DMS114 treated with DMSO at 0.1 percent for 48 hours (cell line): ENCODE results near the gene CAMSAP1.

Source experiments
- DNase-seq: peaks from one replicate; lab custom pipeline; 2025; ENCODE audit not compliant: unreplicated experiment; lab: John Stamatoyannopoulos, UW

CAMSAP1 gene

DNA sequence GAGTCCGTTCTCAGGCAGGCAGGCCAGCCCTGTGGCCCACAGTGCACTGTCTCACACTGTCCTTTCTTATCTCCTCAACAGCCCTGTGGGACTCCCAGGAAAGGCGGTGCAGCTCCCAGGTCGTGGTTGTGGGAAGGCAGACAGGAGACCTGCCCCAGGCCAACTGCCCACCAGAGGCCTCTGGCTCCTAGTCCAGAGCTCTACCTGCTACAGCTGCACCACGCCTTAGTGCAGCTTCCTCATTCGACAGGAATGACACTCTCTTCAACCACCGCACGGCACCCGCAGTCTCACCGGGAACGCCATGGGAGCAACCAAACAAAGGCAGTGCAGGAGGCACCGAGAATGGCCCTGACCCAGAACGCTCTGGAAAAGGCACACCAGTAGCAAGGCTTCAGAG lies 25.3 kb downstream of the CAMSAP1 start:
- DNase-seq = no peak

GRCh38 chr9:135880438-135880837 lies 26.9 kb downstream of the CAMSAP1 start:
- no peak for DNase-seq

DNA sequence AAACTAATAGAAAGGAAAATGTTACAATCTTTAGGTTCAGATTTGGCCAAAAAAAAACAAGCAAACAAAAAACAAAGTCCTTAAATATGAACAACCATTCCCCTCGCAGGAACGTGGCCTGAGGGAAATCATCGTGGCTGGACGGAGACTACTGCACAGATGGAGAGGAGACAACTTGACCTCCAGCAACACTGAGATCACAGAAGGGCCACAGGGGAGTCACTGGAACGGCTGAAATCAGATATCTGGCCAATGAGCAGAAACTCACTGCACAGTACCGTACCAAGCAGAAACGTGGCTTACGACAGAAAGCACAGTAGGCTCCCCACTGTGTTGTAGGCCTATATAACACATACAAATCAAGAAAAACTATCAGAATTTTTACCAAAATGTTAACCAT lies 27.7 kb downstream of the CAMSAP1 start:
- DNase-seq = no peak

GRCh38 chr9:135879237-135879601 lies 28.1 kb downstream of the CAMSAP1 start:
- DNase-seq = no peak

- no peak for DNase-seq
These were observed 28.7 kb downstream of the CAMSAP1 start for GRCh38 chr9:135878528-135879236.

DNA sequence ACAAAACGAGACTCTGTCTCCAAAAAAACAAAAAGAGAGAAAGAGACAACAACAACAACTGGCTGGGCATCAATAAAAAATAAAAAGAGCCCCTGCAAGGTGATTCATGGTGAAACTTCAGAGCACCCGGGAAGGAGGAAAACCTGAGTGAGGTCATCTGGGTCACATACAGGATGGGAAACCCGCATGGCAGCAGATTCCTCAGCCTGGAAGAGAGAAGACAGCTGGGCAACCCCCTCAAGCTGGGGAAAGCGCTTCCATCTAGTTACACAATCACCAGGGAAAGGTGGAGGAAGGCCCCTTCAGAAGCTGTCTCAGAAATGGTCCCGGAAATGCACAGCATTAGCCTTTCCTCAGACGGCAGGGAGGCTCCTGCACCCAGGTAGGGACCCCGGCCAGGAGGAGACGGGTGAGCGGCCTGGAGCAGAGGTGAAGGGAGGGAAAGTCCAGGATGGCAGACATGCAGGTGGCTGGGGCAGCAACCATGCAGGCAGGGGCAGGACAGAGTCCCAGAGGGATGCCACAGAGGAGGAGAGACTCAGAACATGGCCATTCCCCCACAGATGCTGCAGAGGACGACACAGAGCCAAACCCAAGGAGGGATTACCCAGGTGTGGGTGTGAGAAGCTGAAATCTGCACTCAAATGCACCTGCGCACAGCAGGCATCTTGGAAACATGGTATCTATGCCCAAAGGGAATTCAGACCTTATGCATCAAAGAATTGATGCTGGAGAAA lies 29.4 kb downstream of the CAMSAP1 start:
- DNase-seq = no peak

DNA sequence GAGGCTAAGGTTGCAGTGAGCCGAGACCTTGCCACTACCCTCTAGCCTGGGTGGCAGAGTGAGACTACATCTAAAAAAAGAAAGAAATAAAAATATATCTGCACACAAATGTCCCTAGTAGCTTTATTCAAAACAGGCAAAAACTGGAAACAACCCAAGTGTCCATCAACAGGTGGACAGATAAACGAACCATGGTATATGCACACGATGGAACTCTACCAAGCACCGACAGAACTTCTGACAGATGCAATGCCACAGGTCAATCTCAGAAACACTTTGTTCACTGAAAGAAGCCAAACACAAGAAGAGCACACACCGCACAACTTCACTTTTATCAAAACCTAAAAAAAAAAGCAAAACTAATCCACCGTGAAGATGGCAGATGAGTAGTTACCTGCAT lies 30.4 kb downstream of the CAMSAP1 start:
- no peak for DNase-seq

DNA sequence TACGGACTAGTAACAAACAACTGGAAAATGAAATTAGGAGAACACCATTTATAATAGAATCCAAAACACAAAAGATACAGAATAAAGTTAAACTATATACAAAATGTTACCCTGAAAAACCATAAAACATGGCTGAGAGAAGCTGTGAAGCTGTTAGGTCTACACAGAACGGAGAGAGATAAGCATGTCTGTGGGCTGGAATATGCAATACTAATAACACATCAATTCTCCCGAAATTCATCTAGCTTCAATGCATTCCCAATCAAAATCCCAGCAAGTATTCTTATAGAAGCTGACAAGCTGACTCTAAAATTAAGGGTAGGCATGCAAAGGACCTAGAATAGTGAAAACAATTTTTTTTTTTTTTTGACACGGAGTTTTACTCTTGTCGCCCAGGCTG lies 32.5 kb downstream of the CAMSAP1 start:
- no peak for DNase-seq

DNA sequence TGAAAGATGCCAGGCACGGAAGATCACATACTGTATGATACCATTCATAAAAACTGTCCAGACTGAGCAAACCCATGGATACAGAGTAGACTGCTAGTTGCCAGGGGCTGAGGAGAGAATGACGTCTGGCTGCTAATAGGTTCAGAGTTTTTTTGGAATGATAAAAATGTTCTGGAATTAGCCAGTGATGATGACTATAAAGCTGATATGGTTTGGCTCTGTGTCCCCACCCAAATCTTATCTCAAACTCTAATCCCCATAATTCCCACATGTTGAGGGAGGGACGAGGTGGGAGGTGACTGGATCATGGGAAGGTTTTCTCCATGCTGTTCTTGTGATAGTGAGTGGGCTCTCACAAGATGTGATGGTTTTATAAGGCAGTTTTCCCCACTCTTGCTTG lies 37.4 kb downstream of the CAMSAP1 start:
- no peak for DNase-seq

- DNase-seq = no peak
These were observed 41.8 kb downstream of the CAMSAP1 start for GRCh38 chr9:135865531-135865930.

GRCh38 chr9:135864447-135865049 lies 42.8 kb downstream of the CAMSAP1 start:
- DNase-seq = peak; percentile 23

DNA sequence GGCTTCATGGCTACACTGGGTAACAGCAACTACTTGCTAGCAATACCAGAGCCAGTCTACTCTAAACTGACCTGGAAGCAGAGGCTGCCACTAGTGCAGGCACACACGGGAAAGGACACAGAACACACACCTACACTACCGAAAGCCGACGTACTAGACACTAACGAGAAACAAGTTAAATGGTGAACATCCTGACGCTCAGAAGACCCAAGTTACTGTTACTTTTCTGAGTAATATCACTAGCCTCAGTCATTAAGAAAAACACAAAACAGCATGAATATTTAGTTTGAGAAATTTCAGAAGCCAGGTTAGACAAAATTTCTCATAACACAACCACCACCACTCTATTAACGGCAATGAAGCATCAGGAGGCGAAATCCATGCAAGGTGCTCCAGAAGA lies 44.5 kb downstream of the CAMSAP1 start:
- DNase-seq = no peak

- DNase-seq = no peak
These were observed 48.7 kb downstream of the CAMSAP1 start for GRCh38 chr9:135858491-135859185.

- DNase-seq = no peak
These were observed 49.5 kb downstream of the CAMSAP1 start for GRCh38 chr9:135857843-135858242.

DNA sequence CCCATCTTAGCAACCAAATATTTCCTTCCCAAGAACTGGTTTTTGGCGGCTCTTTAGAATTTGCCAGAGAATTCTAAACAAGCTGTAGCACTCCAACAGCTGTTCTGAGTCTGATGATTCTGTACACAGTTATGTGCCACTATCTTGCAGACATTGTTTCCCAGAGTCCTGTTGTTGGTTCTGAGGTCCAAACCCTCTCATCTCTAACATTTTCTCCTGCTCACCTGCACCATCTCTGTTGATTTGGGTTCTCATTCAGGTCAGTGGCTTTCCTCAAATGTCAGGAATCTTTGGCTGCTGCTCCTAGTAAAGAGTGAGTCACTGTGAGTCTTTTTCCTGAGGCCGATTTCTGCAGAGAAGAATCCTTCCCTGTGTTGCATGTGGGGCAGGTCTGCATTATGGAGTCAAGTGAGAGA lies 50.0 kb downstream of the CAMSAP1 start:
- DNase-seq = no peak

DNA sequence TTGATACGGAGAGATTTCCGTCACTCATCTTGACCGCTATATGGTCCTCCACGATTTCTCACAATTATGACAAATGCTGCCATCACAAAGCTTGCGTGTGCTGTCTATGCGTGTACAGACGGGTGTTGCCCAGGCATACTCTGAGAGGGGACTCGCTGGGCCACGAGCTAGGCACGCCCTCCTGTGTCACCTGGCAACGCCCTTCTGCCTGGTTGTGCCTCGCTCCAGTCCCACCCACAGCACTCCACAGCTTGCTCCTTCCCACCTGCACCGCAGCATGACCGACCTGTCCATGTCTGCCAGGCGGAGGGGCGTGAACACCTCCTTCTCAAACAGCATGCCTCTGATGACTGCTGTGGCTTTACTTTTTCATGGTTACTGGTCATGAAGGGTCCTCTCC lies 55.6 kb downstream of the CAMSAP1 start:
- no peak for DNase-seq

DNA sequence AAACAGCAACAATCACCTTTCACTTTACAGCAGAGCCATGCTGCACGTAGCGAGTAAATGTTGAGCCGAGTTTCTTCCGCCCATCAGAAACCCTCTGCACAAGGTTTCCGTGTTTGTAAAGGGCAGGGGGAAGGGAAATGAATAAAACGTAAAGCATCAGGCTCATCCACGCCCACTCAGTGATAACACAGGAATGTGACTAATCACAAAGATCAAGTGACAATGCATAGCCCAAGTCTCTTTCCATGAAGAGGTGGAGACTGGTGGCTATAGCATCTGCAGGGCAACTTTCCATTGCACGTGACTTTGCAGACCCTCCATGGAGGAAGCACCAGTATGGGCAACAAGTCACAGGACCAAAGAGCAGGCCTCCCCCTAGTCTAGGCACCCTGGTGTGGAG lies 56.6 kb downstream of the CAMSAP1 start:
- no peak for DNase-seq

DNA sequence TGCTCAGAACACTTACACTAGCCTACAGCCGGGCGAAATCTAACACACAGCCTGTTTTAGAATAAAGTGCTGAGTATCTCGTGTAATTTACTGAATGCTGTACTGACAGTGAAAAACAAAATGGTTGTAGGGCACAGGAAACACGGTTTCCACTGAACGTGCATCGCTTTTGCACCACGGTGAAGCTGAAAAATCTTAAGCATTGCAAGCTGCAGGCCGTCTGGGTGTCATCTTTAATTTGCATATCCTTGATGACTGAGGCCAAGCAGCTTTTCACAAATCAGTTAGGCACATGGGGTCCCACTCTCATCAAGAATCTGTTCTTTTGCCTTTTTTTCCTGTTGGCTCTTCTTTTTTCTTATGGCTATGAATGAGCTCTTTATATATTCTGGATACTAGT lies 58.2 kb downstream of the CAMSAP1 start:
- DNase-seq = no peak

GRCh38 chr9:135848341-135849047 lies 58.9 kb downstream of the CAMSAP1 start:
- DNase-seq = no peak

GRCh38 chr9:135847833-135848232 lies 59.5 kb downstream of the CAMSAP1 start:
- DNase-seq = no peak

GRCh38 chr9:135840539-135840938 lies 66.8 kb downstream of the CAMSAP1 start:
- no peak for DNase-seq
